ENCODE measurements around the gene VWA8.

VWA8 gene

DNA sequence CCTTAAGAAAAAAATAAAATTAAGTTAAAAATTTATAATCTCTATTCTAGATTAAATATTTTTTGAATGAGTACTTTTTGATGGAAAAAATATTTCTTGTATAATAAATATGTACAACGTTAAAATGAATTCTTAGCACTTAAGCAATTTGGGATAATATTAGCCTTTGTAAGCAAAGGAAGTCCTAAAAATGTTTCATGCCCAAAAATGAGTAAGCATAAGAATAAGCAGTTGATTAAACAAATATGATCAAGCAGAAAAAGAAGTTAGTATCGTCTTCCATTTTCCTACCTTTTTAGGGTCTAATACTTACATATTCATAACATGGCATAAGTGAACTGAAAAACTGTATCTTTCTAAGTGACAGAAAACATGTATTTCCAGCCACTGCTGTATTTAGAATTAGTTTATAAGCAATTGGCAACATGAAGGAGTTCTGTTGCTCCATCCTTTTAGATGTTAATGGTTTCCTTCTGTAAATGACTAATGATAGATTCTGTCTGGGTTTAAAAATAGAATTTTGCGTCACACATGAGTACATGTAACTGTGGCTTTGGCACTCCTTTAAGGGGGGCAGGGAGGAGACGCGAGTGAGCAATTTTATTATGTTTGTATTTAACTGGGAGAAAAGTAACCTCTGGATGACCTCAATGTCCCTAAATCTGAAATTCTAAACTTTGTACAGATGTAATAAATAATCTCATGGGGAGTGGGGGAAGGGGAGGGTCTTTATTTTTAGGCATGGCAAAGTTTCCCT, 266.2 kb downstream of the VWA8 start:
- DNase-seq (ENCODE audit: low read depth in 1 of 2, low spot score in 1 of 2): no peak

- no peak for DNase-seq (ENCODE audit: low read depth in 1 of 2, low spot score in 1 of 2)
Observed at GRCh38 chr13:41693434-41693833, 267.5 kb downstream of the VWA8 start.

- DNase-seq (ENCODE audit: low read depth in 1 of 2, low spot score in 1 of 2): no peak
Observed at GRCh38 chr13:41691274-41691673, 269.6 kb downstream of the VWA8 start.

DNA sequence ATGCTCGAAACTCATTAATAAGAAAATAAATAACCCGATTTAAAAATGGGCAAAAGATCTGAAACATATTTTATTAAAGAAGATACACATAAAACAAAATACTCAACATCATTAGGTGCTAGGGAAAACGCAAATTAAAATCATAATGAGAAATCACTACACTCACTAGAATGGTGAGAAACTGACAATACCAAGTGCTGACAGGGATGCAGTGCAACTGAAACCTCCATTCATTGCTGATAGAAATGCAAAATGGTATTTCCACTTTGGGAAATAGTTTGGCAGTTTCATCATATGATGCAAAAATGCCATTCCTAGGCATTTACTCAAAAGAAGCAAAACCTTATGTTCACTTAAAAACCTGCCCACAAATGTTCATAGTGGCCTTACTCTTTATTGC, 278.1 kb downstream of the VWA8 start:
- DNase-seq (ENCODE audit: low read depth in 1 of 2, low spot score in 1 of 2): no peak

- no peak for DNase-seq (ENCODE audit: low read depth in 1 of 2, low spot score in 1 of 2)
Observed at GRCh38 chr13:41682001-41682400, 278.9 kb downstream of the VWA8 start.

- DNase-seq (ENCODE audit: low read depth in 1 of 2, low spot score in 1 of 2): no peak
Observed at GRCh38 chr13:41681587-41681986, 279.3 kb downstream of the VWA8 start.

- no peak for DNase-seq (ENCODE audit: low read depth in 1 of 2, low spot score in 1 of 2)
Observed at GRCh38 chr13:41680900-41681299, 280.0 kb downstream of the VWA8 start.

GRCh38 chr13:41678848-41679247, 282.1 kb downstream of the VWA8 start:
- no peak for DNase-seq (ENCODE audit: low read depth in 1 of 2, low spot score in 1 of 2)

DNA sequence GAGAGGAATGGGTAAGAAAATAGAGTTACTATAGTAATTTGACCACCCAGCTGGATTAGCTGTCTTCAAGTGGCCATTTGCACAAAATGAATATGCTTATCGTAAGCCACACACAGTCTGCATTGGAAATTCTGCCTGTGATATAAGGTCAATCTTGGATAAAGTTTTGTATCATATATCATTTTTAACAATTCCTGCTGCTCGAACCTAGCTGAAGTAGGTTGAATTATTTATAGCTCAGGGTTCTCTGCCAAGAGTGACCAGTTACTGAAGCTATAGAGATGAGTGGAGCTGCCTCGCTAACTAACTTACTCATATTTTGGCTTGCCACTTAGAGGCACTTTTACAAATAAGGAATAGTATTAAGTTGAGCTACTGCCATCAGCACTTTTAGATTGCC, 282.7 kb downstream of the VWA8 start:
- no peak for DNase-seq (ENCODE audit: low read depth in 1 of 2, low spot score in 1 of 2)

DNA sequence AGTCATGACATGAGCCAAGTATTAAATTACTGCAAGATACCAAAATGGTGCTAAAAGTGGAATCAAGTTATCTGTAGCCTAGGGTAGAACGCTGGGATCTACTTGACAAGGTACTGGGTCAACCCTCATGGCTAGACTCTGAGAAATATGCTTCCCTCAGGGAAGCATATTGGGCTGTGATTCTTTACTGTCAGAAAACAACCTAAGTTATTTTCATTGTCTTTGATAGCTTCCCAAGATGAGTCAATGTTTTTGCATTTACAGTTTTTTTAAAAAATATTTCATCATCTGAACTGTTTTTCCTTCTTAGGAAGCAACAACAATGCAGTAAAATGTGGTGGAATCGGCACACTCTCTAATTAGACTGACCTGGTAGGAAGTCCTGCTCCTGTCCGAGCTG, 285.6 kb downstream of the VWA8 start:
- no peak for DNase-seq (ENCODE audit: low read depth in 1 of 2, low spot score in 1 of 2)

- DNase-seq (ENCODE audit: low read depth in 1 of 2, low spot score in 1 of 2): no peak
Observed at GRCh38 chr13:41674246-41674645, 286.7 kb downstream of the VWA8 start.

DNA sequence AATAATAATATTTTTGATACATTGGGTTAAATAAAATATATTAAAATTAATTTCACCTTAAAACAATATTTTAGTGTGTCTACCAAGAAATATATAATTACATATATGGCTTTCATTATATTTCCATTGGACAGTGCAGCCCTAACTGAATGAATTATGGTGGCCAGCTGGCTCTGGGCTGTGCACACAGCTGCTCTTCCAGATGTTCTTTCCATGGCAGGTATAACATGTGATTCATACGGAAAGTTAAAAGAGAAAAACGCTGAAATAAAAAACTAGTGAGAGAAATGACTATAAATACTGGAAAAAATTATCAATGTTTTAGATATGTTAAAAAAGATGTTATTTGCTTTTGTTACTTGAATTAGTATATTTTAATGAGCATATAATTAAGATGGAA, 287.3 kb downstream of the VWA8 start:
- DNase-seq (ENCODE audit: low read depth in 1 of 2, low spot score in 1 of 2): no peak

GRCh38 chr13:41670873-41671443, 290.0 kb downstream of the VWA8 start:
- no peak for DNase-seq (ENCODE audit: low read depth in 1 of 2, low spot score in 1 of 2)

- DNase-seq (ENCODE audit: low read depth in 1 of 2, low spot score in 1 of 2): no peak
Observed at GRCh38 chr13:41668130-41668757, 292.7 kb downstream of the VWA8 start.

GRCh38 chr13:41666644-41667043, 294.3 kb downstream of the VWA8 start:
- DNase-seq (ENCODE audit: low read depth in 1 of 2, low spot score in 1 of 2): no peak

DNA sequence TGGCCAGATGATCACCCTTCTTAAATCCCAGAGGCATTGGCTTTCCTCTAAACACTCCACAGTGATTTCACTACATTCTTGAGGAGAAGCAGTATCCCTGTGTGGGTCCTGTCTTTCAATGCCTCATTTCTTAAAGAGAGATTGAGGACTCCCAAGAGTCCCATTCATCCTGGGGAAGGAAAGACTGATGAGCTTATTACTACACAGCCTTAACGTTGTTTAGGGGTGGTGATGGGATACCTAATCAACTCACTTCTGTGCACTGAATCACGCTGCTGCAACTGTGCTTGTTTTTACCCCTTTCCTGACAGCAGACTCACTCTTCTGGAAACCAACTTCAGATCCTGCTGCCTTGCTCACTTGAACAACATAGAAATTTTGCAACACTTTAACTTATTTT, 300.5 kb downstream of the VWA8 start:
- no peak for DNase-seq (ENCODE audit: low read depth in 1 of 2, low spot score in 1 of 2)

DNA sequence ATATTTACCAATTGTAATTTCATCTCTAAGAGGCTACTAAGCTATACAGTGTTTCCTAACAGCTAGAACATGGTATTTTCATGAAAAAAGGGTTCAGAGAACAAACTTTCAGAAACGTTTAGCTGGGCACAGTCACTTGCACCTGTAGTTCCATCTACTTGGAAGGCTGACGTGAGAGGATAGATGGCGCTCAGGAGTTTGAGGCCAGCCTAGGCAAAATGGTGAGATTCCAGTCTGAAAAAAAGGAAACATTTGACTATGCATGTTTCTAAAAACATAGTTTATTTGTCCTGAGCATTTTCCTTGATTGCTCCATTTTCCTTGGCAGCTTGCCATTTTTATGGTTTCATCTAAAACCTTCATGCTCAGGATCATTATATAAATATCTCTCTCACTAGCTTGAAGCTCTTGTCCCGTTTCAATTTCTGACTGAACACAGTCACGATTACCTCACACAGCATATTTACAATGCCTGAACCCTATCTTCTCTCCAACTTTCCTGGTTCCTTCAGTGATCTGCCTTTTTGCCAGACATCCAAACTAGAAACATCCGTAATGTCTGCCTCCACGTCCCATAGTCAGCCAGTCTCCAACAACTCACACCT, 302.8 kb downstream of the VWA8 start:
- DNase-seq (ENCODE audit: low read depth in 1 of 2, low spot score in 1 of 2): no peak

DNA sequence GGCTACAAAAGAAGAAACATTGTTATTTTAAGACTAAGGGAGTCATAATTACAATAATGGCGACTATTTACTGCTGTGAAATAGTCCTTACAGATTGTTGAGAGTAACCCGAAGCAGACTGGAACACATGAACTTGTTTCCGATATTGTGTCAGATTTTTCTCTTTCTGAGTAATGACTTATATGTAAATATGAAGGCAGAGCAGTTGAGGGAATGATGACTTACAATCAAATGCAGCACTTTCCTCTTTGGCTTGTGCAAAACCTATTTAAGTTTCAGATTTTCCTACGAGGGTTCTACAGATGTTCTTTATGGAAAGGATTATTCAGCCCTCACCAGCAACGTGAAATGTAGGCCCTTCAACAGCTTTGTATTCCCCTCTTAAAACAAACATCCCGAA, 304.9 kb downstream of the VWA8 start:
- DNase-seq (ENCODE audit: low read depth in 1 of 2, low spot score in 1 of 2): no peak

DNA sequence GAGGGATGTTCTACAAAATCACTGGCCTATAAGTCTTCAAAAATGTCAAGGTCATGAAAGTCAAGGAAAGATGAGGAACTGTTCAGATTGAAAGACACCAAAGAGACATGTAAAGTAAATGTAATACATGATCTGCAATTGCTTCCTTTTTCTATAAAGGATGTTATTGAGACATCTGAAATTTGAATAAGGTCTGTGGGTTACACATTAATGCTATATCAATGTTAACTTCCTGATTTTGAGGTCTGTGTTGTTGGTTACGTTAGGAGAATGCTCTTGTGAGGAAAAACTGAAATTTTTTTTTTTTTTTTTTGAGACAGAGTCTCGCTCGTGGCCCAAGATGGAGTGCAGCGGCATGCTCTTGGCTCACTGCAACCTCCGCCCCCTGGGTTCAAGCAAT, 306.1 kb downstream of the VWA8 start:
- DNase-seq (ENCODE audit: low read depth in 1 of 2, low spot score in 1 of 2): no peak

DNA sequence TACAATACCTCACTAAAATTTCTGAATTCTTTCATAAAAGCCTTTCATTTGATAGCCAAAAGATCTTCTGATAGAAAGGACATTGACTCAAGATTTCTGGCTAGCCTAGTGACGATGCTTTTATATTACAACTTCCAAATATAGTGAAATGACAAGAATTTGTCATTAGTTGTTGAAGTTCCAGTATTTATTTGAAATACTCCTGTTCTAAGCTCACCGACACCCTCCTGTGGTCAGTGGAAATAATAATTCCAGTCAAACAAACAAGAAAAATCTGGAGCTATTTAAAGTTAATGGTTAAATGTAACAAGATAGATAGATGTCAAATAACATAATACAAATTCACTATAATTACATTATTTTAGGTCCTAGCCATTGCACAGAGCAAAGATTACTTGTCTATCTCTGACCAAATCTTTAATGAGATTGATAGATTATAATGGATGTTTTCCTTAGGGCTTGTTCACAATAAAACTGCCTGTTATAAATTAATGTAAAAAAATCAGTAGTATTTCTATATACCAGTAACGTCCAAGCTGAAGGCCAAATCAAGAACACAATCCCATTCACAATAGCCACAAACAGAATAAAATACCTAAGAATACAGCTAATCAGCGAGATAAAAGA, 308.1 kb downstream of the VWA8 start:
- no peak for DNase-seq (ENCODE audit: low read depth in 1 of 2, low spot score in 1 of 2)

GRCh38 chr13:41651413-41652058, 309.4 kb downstream of the VWA8 start:
- no peak for DNase-seq (ENCODE audit: low read depth in 1 of 2, low spot score in 1 of 2)
